22Rv1 (cell line): ENCODE data around the gene GATM.

Experiments used
- ZFX ChIP-seq: fragments of 450-650 bp; IDR thresholded peaks from 2 replicates; pipeline ENCODE4 v1.6.1; 2017; ENCODE audit warnings: antibody characterized with exemption, borderline replicate concordance
- TF ChIP-seq, protein P1 (sequence below): fragments of 450-650 bp; IDR thresholded peaks from 2 replicates; pipeline ENCODE4 v1.5.1; 2017; ENCODE audit warnings: mild to moderate bottlenecking

DNA sequence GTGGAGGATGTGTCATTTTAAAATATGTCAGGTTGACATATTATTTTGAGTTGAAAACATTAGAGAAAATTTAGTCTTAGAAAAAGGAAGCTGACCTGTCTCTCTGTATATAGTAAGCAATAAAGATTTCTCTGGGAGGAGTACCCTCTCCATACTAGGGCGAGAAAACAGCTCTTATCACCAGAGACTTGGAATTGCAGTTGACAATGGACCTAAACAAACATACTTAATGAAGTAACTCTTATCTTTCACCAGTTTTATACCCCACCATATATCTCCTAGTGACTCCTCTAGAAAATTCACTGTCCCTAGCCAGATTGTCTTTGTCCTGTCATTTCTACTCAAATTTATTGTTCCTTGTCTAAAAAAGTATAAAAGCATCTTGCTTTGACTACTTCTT, 7.2 kb upstream of the GATM start:
- TF ChIP-seq, protein P1, sequence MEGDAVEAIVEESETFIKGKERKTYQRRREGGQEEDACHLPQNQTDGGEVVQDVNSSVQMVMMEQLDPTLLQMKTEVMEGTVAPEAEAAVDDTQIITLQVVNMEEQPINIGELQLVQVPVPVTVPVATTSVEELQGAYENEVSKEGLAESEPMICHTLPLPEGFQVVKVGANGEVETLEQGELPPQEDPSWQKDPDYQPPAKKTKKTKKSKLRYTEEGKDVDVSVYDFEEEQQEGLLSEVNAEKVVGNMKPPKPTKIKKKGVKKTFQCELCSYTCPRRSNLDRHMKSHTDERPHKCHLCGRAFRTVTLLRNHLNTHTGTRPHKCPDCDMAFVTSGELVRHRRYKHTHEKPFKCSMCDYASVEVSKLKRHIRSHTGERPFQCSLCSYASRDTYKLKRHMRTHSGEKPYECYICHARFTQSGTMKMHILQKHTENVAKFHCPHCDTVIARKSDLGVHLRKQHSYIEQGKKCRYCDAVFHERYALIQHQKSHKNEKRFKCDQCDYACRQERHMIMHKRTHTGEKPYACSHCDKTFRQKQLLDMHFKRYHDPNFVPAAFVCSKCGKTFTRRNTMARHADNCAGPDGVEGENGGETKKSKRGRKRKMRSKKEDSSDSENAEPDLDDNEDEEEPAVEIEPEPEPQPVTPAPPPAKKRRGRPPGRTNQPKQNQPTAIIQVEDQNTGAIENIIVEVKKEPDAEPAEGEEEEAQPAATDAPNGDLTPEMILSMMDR = no peak
- TF ChIP-seq ZFX = no peak
